Psoas muscle (tissue), 8 donors: Measurements from ENCODE around the gene TOP3B. TPM values are rescaled to one million over a fixed set of nuclear protein-coding genes. Genes with fewer than 3 reads are reported as not detected.

ENCODE experiments used
- ATAC-seq, 4 donors: fragments of 200-7000 bp; cut with Tn5 transposase; one replicate each; pipeline ENCODE4 v1.9.1; 2020; ENCODE audit warnings: moderate library complexity in 3 of 4, mild to moderate bottlenecking in 2 of 4
- DNase-seq, 2 donors: peaks; one replicate each; pipeline ENCODE4 v3.0.0-alpha.2; 2020
- H3K27ac ChIP-seq: fragments of 200-600 bp; one replicate; pipeline ENCODE4 v1.8.0; 2022
- H3K27me3 ChIP-seq, 3 donors: fragments of 200-600 bp in 1 of 3; one replicate each; pipeline versions ENCODE4 v1.6.1 to v1.8.0; 2013 to 2022; ENCODE audit warnings: low read length in 2 of 3, mild to moderate bottlenecking in 2 of 3, moderate library complexity in 1 of 3; ENCODE audit not compliant: insufficient read depth in 3 of 3
- H3K36me3 ChIP-seq, 2 donors: fragments of 200-600 bp in 1 of 2; one replicate each; pipeline versions ENCODE4 v1.6.1 to v1.8.0; 2013 to 2022; ENCODE audit warnings: low read depth in 1 of 2, mild to moderate bottlenecking in 1 of 2, moderate library complexity in 1 of 2; ENCODE audit not compliant: insufficient read depth in 1 of 2
- H3K4me1 ChIP-seq: fragments of 200-600 bp; one replicate; pipeline ENCODE4 v1.8.0; 2022
- H3K4me3 ChIP-seq: fragments of 200-600 bp; one replicate; pipeline ENCODE4 v1.8.0; 2022; ENCODE audit warnings: mild to moderate bottlenecking
- H3K9me3 ChIP-seq: fragments of 200-600 bp; one replicate; pipeline ENCODE4 v1.8.0; 2022
- WGBS, 3 donors: extraction: QIAGEN DNeasy Blood & Tissue Kit; methylation state at CpG; one replicate each; pipeline versions ENCODE4 v1.1.6 to v1.1.7; 2013; 5-methylcytosine and 5-hydroxymethylcytosine counted together
- intact Hi-C, 2 donors: fragments of 100-400 bp; cut with DNase I; formaldehyde crosslinking; loops; one replicate each; pipeline versions ENCODE4 v1.11.0 to v1.14.2; 2022
- polyA plus RNA-seq, 3 donors: library from polyadenylated mRNA; stranded (reverse); fragments of 200-250 nt; gene quantifications; one replicate each; pipeline ENCODE4 v1.2.3, GENCODE V29; 2013
- total RNA-seq, 4 donors: library from RNA; stranded (reverse); fragmentation: NEBNext Ultra II Directional in 2 of 4; extraction: Animal tissue kit (Norgen Biotek cat#: 25700) in 2 of 4; gene quantifications; one replicate each; pipeline versions ENCODE4 v1.2.1 to v1.2.4, GENCODE V29; 2021 to 2023
- TF ChIP-seq, protein P1 (sequence below): fragments of 200-600 bp; IDR thresholded peaks from one replicate; pipeline ENCODE4 v1.8.0; 2022; ENCODE audit warnings: antibody characterized with exemption
- donor health status: healthy with polysubstance abuse.
- donor health status: DM: no; HTN: no; CAD: no; lungs with moderate emphysema.
- donor health status: Bipolar disorder and iron deficiency.
- donor health status: healthy.
- donor health status: DM: yes; HTN: yes; CAD: no.
- donor health status: DM: no; HTN: no; CAD: no.
- donor health status: DM: no; HTN: no; CAD: no.
- donor health status: DM: yes; HTN: yes; CAD: no.

Gene TOP3B
- total and polyA plus RNA-seq, 7 donors: 5.4 to 13.5 (median 8.1) TPM

DNA sequence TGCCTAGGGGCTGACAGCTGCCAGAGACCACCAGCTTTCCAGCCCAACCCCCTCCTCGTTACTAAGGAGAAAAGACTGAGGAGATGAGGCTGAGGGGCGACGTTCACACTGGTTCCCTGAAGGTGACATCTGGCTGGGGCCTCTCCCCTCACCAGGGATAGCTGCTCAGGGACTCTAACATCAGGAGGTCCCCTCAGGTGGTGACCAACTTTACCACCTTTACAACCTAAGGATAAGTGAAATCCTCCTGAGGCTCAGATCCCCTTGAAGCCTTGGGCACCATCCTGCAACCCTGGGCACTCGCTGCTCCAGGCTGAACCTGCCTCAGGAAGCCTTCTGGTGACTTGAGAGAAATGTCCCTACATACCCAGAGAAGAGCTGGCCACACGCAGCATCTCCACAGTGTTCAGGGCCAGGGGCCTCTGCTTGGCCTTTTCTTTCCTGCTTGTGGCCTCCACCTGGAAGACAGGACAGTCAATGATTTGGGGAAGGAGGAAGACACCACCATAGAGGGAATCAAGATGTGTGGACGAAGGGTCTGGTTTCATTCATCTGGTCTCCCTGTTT is 17.6 kb downstream of the TOP3B start:
- ATAC-seq: no peak
- Histone ChIP-seq H3K27me3 (no peaks in the 10 kb centered on the region), H3K9me3 (no peaks in the 10 kb centered on the region), H3K36me3 (peaks cover 0 to 99% of the 10 kb centered on the region in 2 donors), H3K4me1 (peaks cover 18% of the 10 kb centered on the region), H3K27ac (no peak overlapping the region), H3K4me3 (no peak overlapping the region)
- TF ChIP-seq, protein P1, sequence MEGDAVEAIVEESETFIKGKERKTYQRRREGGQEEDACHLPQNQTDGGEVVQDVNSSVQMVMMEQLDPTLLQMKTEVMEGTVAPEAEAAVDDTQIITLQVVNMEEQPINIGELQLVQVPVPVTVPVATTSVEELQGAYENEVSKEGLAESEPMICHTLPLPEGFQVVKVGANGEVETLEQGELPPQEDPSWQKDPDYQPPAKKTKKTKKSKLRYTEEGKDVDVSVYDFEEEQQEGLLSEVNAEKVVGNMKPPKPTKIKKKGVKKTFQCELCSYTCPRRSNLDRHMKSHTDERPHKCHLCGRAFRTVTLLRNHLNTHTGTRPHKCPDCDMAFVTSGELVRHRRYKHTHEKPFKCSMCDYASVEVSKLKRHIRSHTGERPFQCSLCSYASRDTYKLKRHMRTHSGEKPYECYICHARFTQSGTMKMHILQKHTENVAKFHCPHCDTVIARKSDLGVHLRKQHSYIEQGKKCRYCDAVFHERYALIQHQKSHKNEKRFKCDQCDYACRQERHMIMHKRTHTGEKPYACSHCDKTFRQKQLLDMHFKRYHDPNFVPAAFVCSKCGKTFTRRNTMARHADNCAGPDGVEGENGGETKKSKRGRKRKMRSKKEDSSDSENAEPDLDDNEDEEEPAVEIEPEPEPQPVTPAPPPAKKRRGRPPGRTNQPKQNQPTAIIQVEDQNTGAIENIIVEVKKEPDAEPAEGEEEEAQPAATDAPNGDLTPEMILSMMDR: no peak
- intact Hi-C loops: loop anchor here in 1 of 2 donors (5.0 kb wide), 1 partner anchor 48 kb away; no protein-coding TSS in a partner anchor
- WGBS, 3 donors: 88 to 94% (median 93%) methylated on average over 6 of the region's 6 CpGs
- no peak for DNase-seq

DNA sequence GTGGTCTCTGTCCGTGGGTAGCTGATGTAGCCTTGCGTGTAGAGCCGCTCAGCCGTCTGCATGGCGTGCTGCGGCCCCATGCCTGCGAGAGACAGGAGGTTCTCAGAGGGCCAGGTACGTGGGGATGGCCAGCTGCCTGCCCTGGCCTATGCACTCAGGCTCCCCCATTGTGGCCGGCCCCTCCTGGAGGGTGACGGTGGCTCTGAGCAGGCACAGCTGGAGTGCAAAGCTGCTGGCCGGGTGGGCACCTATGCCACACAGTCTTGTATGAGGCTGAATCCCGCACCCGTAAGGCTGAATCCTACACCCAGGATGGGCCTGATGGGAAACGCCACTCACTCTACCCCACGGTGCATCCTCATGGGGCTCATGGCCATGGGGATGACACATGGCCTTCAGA is 18.4 kb downstream of the TOP3B start:
- intact Hi-C loops: loop anchor here in 1 of 2 donors (5.0 kb wide), 1 partner anchor 47 kb away; no protein-coding TSS in a partner anchor
- Histone ChIP-seq H3K36me3 (peaks cover 0 to 99% of the 10 kb centered on the region in 2 donors), H3K27ac (no peak overlapping the region), H3K4me3 (no peak overlapping the region), H3K27me3 (no peaks in the 10 kb centered on the region), H3K4me1 (peaks cover 18% of the 10 kb centered on the region), H3K9me3 (no peaks in the 10 kb centered on the region)
- WGBS, 3 donors: 90 to 98% (median 96%) methylated on average over 15 of the region's 15 CpGs
- no peak for ATAC-seq
- TF ChIP-seq, protein P1: no peak
- no peak for DNase-seq

DNA sequence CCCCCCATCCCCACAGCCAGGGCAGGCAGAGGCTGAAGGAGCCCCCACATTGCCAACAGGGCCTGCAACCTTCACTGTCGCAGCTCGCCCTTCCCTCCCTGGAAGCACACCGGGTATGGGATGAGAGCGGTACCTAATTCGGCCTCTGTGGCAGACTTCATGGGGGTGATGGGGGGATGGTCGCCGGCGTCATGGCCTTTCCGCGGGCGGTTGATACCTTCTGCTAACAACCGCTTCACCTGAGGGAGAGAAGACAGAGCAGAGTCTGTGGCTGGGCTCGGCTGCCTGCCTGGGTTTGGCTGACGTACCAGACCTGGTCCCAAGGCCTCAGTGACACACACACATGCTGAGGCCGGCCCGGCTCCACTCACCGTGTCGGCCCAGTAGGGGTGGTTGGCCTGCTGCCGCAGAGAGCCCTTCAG is 18.8 kb downstream of the TOP3B start:
- WGBS, 3 donors: 94 to 97% (median 95%) methylated on average over 19 of the region's 19 CpGs

DNA sequence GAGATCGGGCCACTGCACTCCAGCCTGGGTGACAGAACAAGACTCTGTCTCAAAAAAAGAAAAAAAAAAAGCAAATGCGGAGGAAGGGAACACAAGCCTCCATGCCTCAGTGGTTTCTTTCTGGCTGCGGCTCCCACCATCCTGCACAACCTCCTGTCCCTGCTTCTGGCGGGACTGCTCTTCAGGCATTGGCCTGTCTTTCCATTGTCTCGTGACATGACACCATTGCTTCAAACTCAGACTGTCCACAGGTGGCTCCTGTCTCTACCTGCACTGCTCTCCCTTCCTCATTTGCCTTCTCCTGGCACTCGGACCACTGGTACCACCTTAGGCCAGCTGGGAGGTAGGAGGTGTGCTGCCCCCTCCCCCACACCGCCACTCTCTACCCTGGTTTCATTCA is 19.3 kb downstream of the TOP3B start:
- DNase-seq: no peak
- Histone ChIP-seq H3K36me3 (peaks cover 0 to 99% of the 10 kb centered on the region in 2 donors), H3K4me1 (peaks cover 18% of the 10 kb centered on the region), H3K27me3 (no peaks in the 10 kb centered on the region), H3K27ac (no peak overlapping the region), H3K9me3 (no peaks in the 10 kb centered on the region), H3K4me3 (no peak overlapping the region)
- 92 to 98% (median 96%) methylated on average over 7 of the region's 7 CpGs for WGBS, 3 donors
- ATAC-seq: no peak
- intact Hi-C loops: loop anchor here in 1 of 2 donors (5.0 kb wide), 1 partner anchor 46 kb away; no protein-coding TSS in a partner anchor
- TF ChIP-seq, protein P1: no peak

More for the DNA sequence above, 18.8 kb downstream of the TOP3B start:
- no peak overlapping the region for H3K27ac ChIP-seq
- no peaks in the 10 kb centered on the region for H3K9me3 ChIP-seq
- H3K36me3 ChIP-seq: peaks cover 0 to 99% of the 10 kb centered on the region in 2 donors
- TF ChIP-seq, protein P1: no peak
- no peak for ATAC-seq
- H3K4me1 ChIP-seq: peaks cover 18% of the 10 kb centered on the region
- intact Hi-C loops: loop anchor here in 1 of 2 donors (5.0 kb wide), 1 partner anchor 46 kb away; no protein-coding TSS in a partner anchor
- DNase-seq: no peak
- no peak overlapping the region for H3K4me3 ChIP-seq
- no peaks in the 10 kb centered on the region for H3K27me3 ChIP-seq

DNA sequence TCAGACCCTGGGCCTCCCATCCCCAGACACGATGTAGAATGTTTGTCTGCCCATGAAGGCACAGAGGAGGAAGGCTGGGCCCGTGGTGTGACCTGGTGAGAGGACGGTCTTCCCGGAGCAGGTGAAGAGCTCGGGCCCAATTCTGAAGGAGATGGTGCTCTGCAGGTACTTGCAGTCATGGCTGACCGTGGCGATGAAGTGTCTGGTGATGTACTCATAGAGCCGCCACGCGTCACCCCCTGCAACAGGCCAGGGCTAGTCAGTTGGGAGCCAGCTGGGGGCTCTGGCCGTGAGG is 20.0 kb downstream of the TOP3B start:
- H3K4me3 ChIP-seq: no peak overlapping the region
- peaks cover 18% of the 10 kb centered on the region for H3K4me1 ChIP-seq
- TF ChIP-seq, protein P1: no peak
- H3K27ac ChIP-seq: no peak overlapping the region
- WGBS, 3 donors: 94 to 96% (median 95%) methylated on average over 11 of the region's 11 CpGs
- H3K27me3 ChIP-seq: no peaks in the 10 kb centered on the region
- intact Hi-C loops: loop anchor here in 1 of 2 donors (5.0 kb wide), 1 partner anchor 45 kb away; no protein-coding TSS in a partner anchor
- H3K9me3 ChIP-seq: no peaks in the 10 kb centered on the region
- ATAC-seq (no peak), DNase-seq (no peak)
- peaks cover 0 to 97% of the 10 kb centered on the region in 2 donors for H3K36me3 ChIP-seq
